CD14-positive monocyte (primary cell): ENCODE data around the gene IL36A. TPM values are rescaled to one million over a fixed set of nuclear protein-coding genes. Genes with fewer than 3 reads are reported as not detected.

Experiments
- DNase-seq, 3 donors: peaks; one replicate each; pipeline ENCODE4 v3.0.0-alpha.2; 2011 to 2022
- H2AFZ ChIP-seq: 2 replicates; pipeline ENCODE4 v1.6.0; 2012; ENCODE audit warnings: mild to moderate bottlenecking, low read depth, low read length, inconsistent platforms; ENCODE audit not compliant: insufficient read depth, poor library complexity, severe bottlenecking
- H3K27ac ChIP-seq, 2 donors: 1 replicate in 1 of 2; 2 replicates in 1 of 2; pipeline ENCODE4 v1.5.1; 2012 to 2013; ENCODE audit warnings: low read length in 2 of 2, control low read depth in 1 of 2, inconsistent platforms in 1 of 2, low read depth in 1 of 2, mild to moderate bottlenecking in 1 of 2
- H3K27me3 ChIP-seq, 2 donors: one replicate each; pipeline versions ENCODE4 v1.6.0 to v1.6.1; 2011 to 2013; ENCODE audit warnings: low read length in 2 of 2; ENCODE audit not compliant: control insufficient read depth in 2 of 2, insufficient read depth in 2 of 2
- H3K36me3 ChIP-seq, 2 donors: replicated peaks in 1 of 2; 1 replicate in 1 of 2; 2 replicates in 1 of 2; pipeline versions ENCODE4 v1.5.1 to v1.6.1; 2012 to 2013; ENCODE audit warnings: low read length in 2 of 2, control low read depth in 1 of 2, inconsistent platforms in 1 of 2, mild to moderate bottlenecking in 1 of 2; ENCODE audit not compliant: insufficient read depth in 2 of 2, control insufficient read depth in 1 of 2
- H3K4me1 ChIP-seq, 2 donors: 1 replicate in 1 of 2; 2 replicates in 1 of 2; pipeline versions ENCODE4 v1.5.1 to v1.6.1; 2012 to 2013; ENCODE audit warnings: low read length in 2 of 2, control low read depth in 1 of 2, inconsistent platforms in 1 of 2, mild to moderate bottlenecking in 1 of 2, moderate library complexity in 1 of 2; ENCODE audit not compliant: insufficient read depth in 2 of 2, control insufficient read depth in 1 of 2
- H3K4me2 ChIP-seq: replicated peaks from 2 replicates; pipeline ENCODE3; 2012; ENCODE audit warnings: low read length, moderate library complexity, mild to moderate bottlenecking; ENCODE audit not compliant: poor library complexity, severe bottlenecking; ENCODE audit errors: extremely low read depth
- H3K4me3 ChIP-seq, 3 experiments: fragments of 200-600 bp in 1 of 3; sonication (generic) in 1 of 3; replicated peaks in 1 of 3; 1 replicate in 2 of 3; 2 replicates in 1 of 3; pipeline ENCODE4 v1.5.1; 2011 to 2013; ENCODE audit warnings: low read length in 3 of 3, mild to moderate bottlenecking in 3 of 3, control low read depth in 2 of 3, low read depth in 2 of 3, inconsistent platforms in 1 of 3, moderate library complexity in 1 of 3
- H3K79me2 ChIP-seq: 2 replicates; pipeline ENCODE4 v1.6.0; 2012; ENCODE audit warnings: mild to moderate bottlenecking, control low read depth, inconsistent platforms, low read length, moderate library complexity; ENCODE audit not compliant: insufficient read depth
- H3K9ac ChIP-seq: 2 replicates; pipeline ENCODE4 v1.6.0; 2017; ENCODE audit warnings: low read length, mild to moderate bottlenecking; ENCODE audit not compliant: insufficient read depth, poor library complexity, severe bottlenecking
- H3K9me3 ChIP-seq, 2 donors: replicated peaks in 1 of 2; 1 replicate in 1 of 2; 2 replicates in 1 of 2; pipeline versions ENCODE4 v1.5.1 to v1.6.1; 2012 to 2013; ENCODE audit warnings: low read length in 2 of 2, control low read depth in 1 of 2; ENCODE audit not compliant: control insufficient read depth in 1 of 2, insufficient read depth in 1 of 2
- H4K20me1 ChIP-seq: 2 replicates; pipeline ENCODE4 v1.6.0; 2012; ENCODE audit warnings: mild to moderate bottlenecking, low read length, control low read depth, moderate library complexity; ENCODE audit not compliant: insufficient read depth
- H3K27ac Mint-ChIP-seq, 7 donors: one replicate each; pipeline ENCODE4 v1.8.0; 2020; ENCODE audit warnings: mild to moderate bottlenecking in 7 of 7, mixed read lengths in 7 of 7, moderate library complexity in 6 of 7, inconsistent platforms in 2 of 7
- H3K27me3 Mint-ChIP-seq, 3 donors: one replicate each; pipeline ENCODE4 v1.8.0; 2021 to 2022; ENCODE audit warnings: low read depth in 3 of 3, mild to moderate bottlenecking in 3 of 3, mixed read lengths in 3 of 3, moderate library complexity in 3 of 3, inconsistent platforms in 1 of 3
- H3K36me3 Mint-ChIP-seq, 2 donors: one replicate each; pipeline ENCODE4 v1.8.0; 2020; ENCODE audit warnings: mixed read lengths in 2 of 2, inconsistent platforms in 1 of 2, mild to moderate bottlenecking in 1 of 2
- H3K4me1 Mint-ChIP-seq: one replicate; pipeline ENCODE4 v1.8.0; 2020; ENCODE audit warnings: mild to moderate bottlenecking, mixed read lengths
- H3K4me3 Mint-ChIP-seq, 2 donors: one replicate each; pipeline ENCODE4 v1.8.0; 2020; ENCODE audit warnings: mild to moderate bottlenecking in 2 of 2, mixed read lengths in 2 of 2, moderate library complexity in 1 of 2
- H3K9me3 Mint-ChIP-seq, 7 donors: one replicate each; pipeline ENCODE4 v1.8.0; 2020 to 2022; ENCODE audit warnings: mixed read lengths in 7 of 7, mild to moderate bottlenecking in 6 of 7, moderate library complexity in 6 of 7, inconsistent platforms in 2 of 7
- WGBS: methylation state at CpG from one replicate; pipeline ENCODE4 v1.1.5; 2013; ENCODE audit warnings: missing lambda C conversion rate; ENCODE audit not compliant: insufficient coverage; 5-methylcytosine and 5-hydroxymethylcytosine counted together
- intact Hi-C, 2 donors: fragments of 100-400 bp; cut with micrococcal nuclease; formaldehyde crosslinking; loops; one replicate each; pipeline versions ENCODE4 v1.15.0 to v1.15.1; 2023
- polyA plus RNA-seq, 3 donors: library from polyadenylated mRNA; depleted of rRNA in 1 of 3; unstranded in 2 of 3; stranded (reverse) in 1 of 3; fragments of 300-500 nt in 2 of 3; fragments of >200 nt in 1 of 3; fragmentation: Illumina TruSeq in 2 of 3; gene quantifications; 1 replicate in 2 of 3; 2 replicates in 1 of 3; pipeline ENCODE4 v1.2.3, GENCODE V29; 2012 to 2021
- TF ChIP-seq, protein P1 (sequence below): fragments of 200-600 bp; IDR thresholded peaks from one replicate; pipeline ENCODE4 v1.8.0; 2022; ENCODE audit warnings: antibody characterized with exemption, mild to moderate bottlenecking

The IL36A gene
- polyA plus RNA-seq, 3 donors, result not detected

- Histone ChIP-seq H3K9ac (no peak overlapping the region), H3K9me3 (peaks cover 0 to 18% of the 10 kb centered on the region in 2 donors), H3K36me3 (no peaks in the 10 kb centered on the region), H3K4me2 (no peak overlapping the region), H2AFZ (no peak overlapping the region), H3K27ac (no peak overlapping the region), H3K79me2 (no peaks in the 10 kb centered on the region), H3K4me3 (no peak overlapping the region), H3K27me3 (no peaks in the 10 kb centered on the region), H4K20me1 (no peaks in the 10 kb centered on the region), H3K4me1 (no peaks in the 10 kb centered on the region)
- Mint-ChIP-seq H3K27ac (no peak overlapping the region), H3K9me3 (peaks cover 22 to 39% (median 31%) of the 10 kb centered on the region in 7 donors), H3K4me1 (no peaks in the 10 kb centered on the region), H3K36me3 (no peaks in the 10 kb centered on the region), H3K27me3 (peaks cover 2 to 6% (median 5%) of the 10 kb centered on the region in 3 donors), H3K4me3 (no peak overlapping the region)
- TF ChIP-seq, protein P1, sequence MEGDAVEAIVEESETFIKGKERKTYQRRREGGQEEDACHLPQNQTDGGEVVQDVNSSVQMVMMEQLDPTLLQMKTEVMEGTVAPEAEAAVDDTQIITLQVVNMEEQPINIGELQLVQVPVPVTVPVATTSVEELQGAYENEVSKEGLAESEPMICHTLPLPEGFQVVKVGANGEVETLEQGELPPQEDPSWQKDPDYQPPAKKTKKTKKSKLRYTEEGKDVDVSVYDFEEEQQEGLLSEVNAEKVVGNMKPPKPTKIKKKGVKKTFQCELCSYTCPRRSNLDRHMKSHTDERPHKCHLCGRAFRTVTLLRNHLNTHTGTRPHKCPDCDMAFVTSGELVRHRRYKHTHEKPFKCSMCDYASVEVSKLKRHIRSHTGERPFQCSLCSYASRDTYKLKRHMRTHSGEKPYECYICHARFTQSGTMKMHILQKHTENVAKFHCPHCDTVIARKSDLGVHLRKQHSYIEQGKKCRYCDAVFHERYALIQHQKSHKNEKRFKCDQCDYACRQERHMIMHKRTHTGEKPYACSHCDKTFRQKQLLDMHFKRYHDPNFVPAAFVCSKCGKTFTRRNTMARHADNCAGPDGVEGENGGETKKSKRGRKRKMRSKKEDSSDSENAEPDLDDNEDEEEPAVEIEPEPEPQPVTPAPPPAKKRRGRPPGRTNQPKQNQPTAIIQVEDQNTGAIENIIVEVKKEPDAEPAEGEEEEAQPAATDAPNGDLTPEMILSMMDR, result no peak
- intact Hi-C loops, result no loop called here
- peak in 1 of 3 donors; percentile 21 for DNase-seq
These were observed 48.8 kb downstream of the IL36A start for GRCh38 chr2:113054066-113054465.

DNA sequence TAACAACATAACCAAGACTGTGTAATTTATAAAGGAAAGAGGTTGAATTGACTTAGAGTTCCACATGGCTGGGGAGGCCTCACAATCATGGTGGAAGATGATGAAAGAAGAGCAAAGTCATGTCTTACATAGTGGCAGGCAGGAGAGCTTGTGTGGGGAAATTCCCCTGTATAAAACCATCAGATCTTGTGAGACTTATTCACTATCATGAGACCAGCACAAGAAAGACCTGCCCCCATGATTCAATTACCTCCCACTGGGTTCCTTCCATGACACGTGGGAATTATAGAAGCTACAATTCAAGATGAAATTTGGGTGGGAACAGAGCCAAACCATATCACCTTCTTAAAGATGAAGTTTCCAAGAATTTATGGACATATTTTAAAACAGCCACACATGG lies 51.3 kb downstream of the IL36A start:
- H3K27me3 Mint-ChIP-seq, result peaks cover 2 to 7% (median 2%) of the 10 kb centered on the region in 3 donors
- Histone ChIP-seq H3K4me3 (no peak overlapping the region), H3K36me3 (no peaks in the 10 kb centered on the region), H3K79me2 (no peaks in the 10 kb centered on the region), H3K4me2 (no peak overlapping the region), H4K20me1 (no peaks in the 10 kb centered on the region), H3K4me1 (no peaks in the 10 kb centered on the region), H2AFZ (no peak overlapping the region), H3K27ac (no peak overlapping the region), H3K9me3 (peaks cover 0 to 8% of the 10 kb centered on the region in 2 donors), H3K9ac (no peak overlapping the region), H3K27me3 (no peaks in the 10 kb centered on the region)
- no peaks in the 10 kb centered on the region for H3K36me3 Mint-ChIP-seq
- WGBS, result no CpG with 5 or more reads among the region's 1 CpG
- peak in 1 of 3 donors; percentile 26 for DNase-seq
- intact Hi-C loops, result no loop called here
- H3K4me3 Mint-ChIP-seq, result no peak overlapping the region
- H3K9me3 Mint-ChIP-seq, result peaks cover 12 to 26% (median 21%) of the 10 kb centered on the region in 7 donors
- H3K27ac Mint-ChIP-seq, result no peak overlapping the region
- no peaks in the 10 kb centered on the region for H3K4me1 Mint-ChIP-seq
- TF ChIP-seq, protein P1, result no peak
